Measurements from ENCODE around the gene BEGAIN.

DNA sequence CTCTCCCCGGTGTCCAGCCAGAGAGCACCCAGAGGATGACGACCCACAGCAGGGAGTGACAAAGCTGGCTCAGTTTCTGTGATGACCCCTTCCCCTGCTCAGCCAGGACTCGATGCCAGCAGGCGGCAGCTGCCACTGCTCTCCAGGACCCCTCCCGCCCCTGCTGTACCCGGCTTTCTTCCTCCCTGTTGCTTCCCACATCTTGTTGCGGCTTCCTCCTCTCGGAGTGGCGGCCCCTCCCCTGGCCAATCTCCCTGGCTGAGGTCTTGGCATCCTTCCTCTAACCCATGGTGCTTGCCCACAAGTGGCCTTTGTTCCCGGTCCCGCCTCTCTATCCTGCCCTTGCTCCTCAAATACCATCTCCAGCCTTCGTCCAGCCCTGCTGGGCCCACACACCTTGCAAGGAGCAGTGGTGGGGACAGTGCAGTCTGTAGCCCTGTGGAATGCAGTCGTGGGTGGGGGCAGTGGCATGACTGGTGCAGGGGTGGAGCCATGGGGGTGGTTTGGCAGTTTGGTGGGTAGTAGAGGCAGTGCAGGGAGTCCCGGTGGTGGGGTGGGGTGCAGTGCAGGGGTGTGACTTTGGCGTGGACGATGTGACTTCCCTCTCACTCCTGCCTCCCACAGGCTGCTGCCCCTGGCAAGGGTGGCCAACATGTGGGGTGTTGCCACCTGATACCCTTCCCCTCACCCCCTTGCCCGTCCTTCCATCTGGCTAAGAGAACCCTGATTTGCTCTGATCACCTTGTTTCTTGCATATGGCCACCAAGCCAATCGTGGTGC, 16.3 kb upstream of the BEGAIN start:
- TF ChIP-seq POLR2AphosphoS5 (IDR thresholded peaks at IDR 0.05) (no peak), EP300 (conservative IDR thresholded peaks at IDR 0.05; ENCODE audit: poor library complexity, severe bottlenecking) (no peak)
- TF ChIP-seq, protein P1, sequence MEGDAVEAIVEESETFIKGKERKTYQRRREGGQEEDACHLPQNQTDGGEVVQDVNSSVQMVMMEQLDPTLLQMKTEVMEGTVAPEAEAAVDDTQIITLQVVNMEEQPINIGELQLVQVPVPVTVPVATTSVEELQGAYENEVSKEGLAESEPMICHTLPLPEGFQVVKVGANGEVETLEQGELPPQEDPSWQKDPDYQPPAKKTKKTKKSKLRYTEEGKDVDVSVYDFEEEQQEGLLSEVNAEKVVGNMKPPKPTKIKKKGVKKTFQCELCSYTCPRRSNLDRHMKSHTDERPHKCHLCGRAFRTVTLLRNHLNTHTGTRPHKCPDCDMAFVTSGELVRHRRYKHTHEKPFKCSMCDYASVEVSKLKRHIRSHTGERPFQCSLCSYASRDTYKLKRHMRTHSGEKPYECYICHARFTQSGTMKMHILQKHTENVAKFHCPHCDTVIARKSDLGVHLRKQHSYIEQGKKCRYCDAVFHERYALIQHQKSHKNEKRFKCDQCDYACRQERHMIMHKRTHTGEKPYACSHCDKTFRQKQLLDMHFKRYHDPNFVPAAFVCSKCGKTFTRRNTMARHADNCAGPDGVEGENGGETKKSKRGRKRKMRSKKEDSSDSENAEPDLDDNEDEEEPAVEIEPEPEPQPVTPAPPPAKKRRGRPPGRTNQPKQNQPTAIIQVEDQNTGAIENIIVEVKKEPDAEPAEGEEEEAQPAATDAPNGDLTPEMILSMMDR (IDR thresholded peaks at IDR 0.05; ENCODE audit: poor library complexity, severe bottlenecking), result no peak
